LNCaP clone FGC (cell line): Measurements from ENCODE around the gene CA7.

ENCODE experiments used
- DNase-seq: peaks from one replicate; pipeline ENCODE4 v3.0.0-alpha.2; 2011; ENCODE audit warnings: low read depth
- H3K4me3 ChIP-seq: 2 replicates; pipeline ENCODE4 v1.5.1; 2011; ENCODE audit warnings: mild to moderate bottlenecking, low read depth, low read length, control low read depth
- CTCF ChIP-seq: IDR thresholded peaks from 2 replicates; pipeline ENCODE4 v1.5.1; 2012; ENCODE audit warnings: mild to moderate bottlenecking; ENCODE audit not compliant: control insufficient read depth, insufficient read depth; ENCODE audit errors: extremely low read depth

Gene CA7

DNA sequence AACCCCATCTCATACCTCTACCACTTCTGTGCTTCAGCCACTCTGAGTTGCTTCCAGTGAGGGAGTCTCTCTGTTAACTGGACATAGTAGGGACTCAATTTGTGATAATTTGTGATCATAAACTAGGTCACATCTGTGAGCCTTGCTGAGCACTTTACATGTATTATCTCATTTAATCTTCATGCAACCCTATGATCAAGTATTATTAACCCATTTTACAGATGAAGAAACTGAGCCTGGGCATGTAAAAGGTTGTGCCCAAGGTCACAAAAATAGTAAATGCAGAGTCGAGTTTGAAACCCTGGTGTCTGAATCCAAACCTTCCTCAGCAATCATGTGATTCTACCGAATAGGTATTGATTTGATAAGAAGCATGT, 54.7 kb downstream of the CA7 start:
- TF ChIP-seq CTCF = no peak
- H3K4me3 ChIP-seq = no peak overlapping the region
- DNase-seq = no peak

GRCh38 chr16:66899310-66899944, 55.2 kb downstream of the CA7 start:
- DNase-seq = no peak
- no peak overlapping the region for H3K4me3 ChIP-seq
- no peak for TF ChIP-seq CTCF

GRCh38 chr16:66899945-66900710, 55.9 kb downstream of the CA7 start:
- no peak for TF ChIP-seq CTCF
- no peak for DNase-seq
- H3K4me3 ChIP-seq = no peak overlapping the region

DNA sequence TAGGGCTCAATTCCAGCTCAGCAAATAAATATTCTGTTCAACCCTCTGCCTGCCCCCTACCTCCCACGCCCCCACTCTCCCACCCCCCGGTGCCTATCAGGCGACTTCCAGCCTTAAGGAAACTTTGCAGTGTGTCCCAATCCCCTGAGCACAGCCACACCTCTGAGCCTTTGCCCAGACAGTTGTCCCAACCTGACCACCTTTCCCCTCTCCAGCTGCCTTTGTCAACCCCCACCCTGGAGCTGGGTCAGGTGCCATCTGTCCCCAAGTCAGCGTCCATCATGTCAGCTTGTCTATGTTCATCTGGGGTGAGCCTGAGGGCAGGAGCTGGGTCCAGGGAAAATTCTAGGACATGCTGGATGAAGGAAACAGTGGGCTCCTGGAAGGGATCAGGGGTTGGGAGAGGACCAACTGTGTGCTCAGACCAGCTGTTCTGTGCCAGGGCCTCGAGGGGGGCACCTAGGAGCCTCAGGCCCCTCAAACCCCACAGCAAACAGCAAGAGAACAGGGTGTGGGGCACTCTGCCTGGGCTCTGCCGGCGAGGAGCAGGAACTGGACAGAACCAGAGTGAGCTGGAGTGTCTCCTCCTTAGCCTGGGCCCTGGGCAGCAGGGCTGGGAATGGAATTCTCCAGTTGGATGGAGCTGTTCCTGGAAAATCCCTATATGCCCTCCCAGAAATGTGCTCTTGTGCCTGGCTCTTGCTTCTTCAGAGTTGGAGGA, 56.7 kb downstream of the CA7 start:
- H3K4me3 ChIP-seq = no peak overlapping the region
- no peak for DNase-seq

DNA sequence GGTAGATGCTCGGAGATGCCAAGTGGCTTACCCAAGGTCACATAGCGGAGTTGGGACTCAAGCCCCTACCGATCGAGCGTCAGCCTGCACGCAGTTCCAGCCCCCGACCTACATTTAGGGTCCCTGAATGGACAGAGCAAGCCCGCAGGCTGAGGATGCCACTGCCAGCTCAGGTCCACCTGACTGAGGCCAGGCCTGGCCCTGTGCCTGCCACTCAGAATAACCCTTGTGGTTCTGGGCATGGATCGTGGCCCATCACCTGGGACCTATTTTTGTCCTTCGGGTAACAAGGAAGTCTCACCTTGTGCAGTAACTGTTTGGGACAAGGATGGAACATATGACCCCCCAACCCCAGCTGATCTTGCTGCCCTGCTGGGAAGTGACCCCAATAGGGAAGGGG, 57.4 kb downstream of the CA7 start:
- no peak overlapping the region for H3K4me3 ChIP-seq
- TF ChIP-seq CTCF = no peak
- no peak for DNase-seq

More for the DNA sequence above, 56.7 kb downstream of the CA7 start:
- TF ChIP-seq CTCF = no peak

DNA sequence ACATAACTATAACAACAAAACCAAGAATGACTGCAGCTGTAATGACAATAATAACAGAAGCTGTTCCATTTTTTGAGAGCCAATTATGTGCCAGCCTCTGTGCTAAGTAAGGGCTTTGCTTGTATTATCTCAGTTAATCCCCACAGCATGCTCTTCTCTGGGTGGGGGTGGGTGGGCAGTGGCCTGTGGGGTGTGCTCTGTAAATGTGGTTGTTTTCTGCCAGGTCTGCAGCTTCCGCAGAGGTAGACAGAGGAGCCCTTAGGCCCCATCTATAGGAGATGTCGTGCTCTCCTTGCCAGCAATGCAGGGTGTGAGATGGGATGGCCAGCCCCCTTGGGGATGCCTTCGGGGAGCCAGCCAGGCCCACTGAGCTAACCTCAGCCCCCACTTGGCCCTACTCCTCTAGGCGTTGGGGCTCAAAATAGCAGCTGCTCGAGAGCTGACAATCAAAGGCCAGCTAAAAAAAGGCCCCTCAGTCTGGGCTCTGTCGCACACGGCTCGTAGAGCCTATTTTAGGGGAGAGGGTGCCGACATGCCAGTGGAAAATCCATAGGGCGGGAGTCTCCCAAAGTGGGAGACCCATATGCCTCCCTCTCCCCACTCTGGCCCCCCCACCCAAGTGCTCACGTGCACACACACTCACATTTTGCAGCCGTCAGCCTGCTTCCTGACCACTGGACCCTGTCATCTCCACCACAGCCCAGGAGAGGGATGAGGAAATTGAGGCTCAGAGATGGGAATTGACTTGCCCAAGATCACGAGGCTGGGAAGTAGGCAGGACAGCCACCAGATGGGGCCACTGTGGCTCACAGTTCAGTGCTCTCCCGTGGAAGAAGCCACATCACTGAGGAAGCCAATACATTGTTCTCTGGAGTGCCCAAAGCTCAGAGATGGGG, 58.7 kb downstream of the CA7 start:
- no peak for DNase-seq
- no peak overlapping the region for H3K4me3 ChIP-seq
- TF ChIP-seq CTCF = no peak
